NK-92 (cell line): ENCODE measurements around the gene ACKR2.

Source experiments
- DNase-seq: peaks from one replicate; lab custom pipeline; 2025; ENCODE audit not compliant: unreplicated experiment; lab: John Stamatoyannopoulos, UW

The ACKR2 gene

DNA sequence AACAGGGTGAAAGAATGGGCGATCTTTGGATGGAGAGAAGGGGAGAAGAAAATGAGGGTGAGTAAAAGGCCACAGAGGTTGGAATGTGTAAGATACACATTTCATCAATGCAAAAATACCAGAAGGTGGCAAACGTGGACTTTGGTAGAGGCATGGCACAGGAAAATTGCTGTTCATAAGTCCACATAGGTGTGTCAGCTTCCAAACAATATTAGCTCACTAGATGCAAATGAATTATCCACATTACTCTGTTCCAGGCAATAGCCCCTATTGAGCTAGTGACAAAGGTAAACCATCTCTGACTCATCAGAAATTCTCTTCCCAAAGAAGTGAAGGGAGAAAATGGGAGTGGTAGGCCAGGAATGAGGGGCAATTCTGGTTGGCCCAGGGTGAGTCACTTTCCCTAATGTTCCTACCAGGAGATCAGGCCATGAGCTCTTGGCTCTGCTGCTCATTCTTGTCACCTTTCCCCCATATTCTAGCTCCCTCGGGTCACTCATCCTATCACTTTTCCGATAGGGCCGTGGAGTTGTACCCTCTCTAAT is 19.9 kb downstream of the ACKR2 start:
- DNase-seq = no peak

DNA sequence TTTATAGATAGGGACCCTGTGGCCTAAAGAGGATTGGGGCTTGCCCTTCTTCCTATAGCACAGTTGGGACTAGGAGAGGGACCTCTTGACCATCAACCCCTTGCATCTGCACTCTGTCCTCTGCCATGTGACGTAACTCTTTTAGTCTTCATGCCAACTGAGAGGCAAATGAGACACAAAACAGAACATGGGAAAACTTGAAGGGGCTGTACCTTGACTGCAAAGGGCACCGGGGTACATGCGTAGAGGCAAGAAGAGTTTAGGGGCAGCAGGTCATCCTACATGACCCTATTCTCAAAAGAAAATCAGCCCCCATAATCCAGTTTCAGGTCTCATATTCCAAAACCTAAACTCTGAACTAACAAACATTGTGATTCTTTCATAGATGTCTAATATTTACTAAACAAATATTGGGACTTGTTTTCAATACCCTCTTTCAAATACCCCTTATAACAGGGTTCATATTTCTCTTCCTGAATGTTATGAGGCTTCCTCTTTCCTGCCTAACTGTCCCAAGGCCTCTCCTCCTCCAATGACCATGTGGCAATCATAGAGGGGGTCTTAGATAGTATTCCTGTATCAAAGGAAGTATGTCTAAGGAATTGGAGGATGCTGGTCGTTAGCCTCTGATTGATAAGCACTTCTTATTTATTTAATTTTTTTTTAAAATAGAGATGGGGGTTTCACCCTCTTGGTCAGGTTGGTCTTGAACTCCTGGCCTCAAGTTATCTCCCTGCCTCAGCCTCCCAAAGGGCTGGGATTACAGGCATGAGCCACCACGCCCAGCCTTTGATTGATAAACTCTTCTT is 20.6 kb downstream of the ACKR2 start:
- DNase-seq = no peak

DNA sequence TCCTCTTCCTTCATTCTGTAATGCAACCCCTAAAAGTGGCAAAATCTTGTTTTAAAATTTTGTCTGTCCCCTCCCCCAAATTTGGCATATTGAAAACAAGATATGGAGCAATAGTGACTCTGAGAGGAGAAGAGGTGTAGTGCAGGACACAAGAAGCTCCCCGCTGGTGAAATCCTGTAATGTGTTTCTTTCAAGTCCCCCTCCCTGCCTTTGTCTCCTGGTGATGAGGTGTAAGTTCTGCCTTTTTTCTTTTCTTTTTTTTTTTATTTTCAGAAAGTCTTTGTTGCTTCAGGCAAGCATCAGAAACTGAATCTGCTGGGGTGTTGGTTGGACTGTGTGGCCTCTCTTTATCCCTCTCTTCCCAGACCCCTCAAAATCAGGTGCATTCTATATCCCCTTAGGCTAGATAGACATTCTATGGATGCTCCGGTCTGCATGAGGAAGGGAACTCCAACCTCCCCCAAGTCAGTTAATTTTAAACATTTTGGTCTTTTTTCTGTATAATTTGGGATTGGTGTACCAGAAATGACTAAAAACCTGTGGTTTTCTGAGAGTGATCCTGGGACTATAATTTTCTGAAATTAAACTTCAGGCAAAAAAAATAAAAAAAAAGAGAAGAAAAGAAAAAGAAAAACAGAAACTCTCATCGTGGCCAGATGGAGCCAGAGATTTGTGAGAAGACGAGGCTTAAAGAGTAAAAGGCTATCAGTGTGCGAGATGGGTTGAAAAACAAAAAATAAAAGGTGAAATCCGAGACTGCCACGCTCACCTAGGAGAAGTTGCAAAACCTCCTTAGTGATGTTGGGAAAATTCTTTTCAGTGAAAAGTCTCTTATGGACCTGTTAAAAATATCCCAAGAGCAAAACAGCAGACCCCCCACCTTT is 21.4 kb downstream of the ACKR2 start:
- no peak for DNase-seq

DNA sequence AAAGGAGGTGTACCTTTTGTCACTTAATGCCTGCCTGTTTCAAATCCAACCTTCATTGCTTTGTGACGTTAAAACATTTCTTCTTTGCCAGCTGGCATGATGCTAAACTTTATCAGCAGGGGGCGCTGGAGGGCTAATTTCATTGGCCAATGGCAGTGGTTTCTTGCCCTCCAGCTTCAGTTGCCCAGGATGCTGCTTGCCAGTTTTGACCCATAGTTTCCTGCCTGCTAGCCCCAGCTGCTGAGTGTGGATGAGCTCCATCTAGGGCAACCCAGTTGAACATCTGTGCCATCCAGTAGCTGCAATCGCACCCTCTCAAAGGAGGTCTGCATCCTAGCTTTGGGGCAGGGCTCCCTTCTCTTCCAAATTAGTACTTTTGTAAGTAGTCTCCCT is 22.1 kb downstream of the ACKR2 start:
- DNase-seq = no peak

DNA sequence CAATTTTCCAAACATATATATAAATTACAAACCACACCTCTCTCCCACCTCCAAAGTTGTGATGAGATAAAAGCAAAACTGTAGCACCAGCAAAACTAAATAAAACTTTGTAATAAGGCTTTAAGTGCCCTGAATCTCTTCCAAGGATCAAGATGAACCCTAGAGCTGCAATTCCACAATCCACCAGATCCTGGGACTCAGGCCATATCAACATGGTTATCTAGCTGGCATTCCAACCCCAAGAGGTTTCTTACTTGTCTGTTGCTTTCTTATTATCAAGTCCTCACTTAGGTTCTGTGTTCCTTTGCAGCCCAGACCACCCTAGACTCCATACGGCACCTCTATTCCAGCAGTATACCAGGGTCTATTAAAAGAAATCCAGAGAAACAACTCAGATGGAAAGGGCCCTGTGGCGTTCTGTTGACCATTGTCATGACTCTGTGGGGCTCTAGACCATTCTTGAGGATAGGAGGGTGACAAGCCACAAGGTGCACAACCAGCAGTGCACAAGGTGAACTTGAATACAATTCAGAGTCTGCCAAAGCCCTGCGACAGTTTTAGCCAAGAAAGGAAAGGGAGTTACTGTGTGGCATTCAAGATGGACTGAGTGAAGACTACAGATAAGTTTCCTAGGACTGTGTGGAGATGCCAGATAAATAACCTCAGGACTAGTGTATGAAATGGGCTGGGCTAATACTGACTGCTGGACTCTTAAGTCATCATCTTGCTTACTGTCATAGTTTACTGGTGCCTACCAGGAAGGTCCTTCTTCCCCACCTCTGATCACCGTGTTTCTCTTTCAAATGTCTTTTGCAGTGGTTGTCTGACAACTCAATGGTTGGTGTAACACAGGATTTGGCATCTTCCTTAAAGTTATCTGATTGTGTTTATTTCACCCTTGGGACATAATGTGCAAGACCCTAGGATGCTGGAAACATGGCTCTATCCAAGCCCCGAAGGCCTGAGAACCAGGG is 27.2 kb downstream of the ACKR2 start:
- DNase-seq = no peak

DNA sequence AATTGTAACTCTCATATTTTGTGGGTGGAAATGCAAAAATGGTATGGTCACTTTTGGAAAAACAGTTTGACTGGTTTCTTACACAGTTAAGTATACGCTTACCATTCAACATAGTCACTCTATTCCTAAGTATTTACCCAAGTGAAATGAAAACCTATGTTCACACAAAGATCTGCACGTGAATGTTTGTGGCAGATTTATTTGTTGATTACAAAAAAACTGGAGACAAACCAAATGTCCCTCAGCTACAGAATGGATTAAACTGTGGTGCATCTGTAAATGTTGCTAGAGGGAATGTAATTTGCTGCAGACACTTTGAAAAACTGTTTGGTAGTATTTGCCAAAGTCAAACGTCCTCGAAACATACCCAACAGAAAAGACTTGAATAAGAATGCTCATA is 29.3 kb downstream of the ACKR2 start:
- no peak for DNase-seq

DNA sequence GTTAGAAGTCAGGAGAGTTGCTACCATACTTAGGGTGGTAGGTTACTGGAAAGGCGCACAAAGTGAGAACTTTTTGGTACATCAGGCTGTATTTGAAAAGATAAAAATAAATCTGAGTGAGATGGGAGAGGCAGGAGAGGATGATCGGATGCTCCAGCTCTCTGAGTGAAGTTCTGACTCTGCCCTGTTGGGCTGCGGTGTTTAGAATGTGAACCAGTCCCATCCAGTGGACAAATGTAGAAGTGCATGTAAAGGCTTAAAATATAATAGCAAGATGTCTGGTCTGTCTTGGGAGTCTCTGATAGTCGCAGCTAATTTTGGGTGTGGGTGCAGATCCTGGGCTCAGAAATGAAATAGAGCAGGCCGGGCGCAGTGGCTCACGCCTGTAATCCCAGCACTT is 30.4 kb downstream of the ACKR2 start:
- no peak for DNase-seq

DNA sequence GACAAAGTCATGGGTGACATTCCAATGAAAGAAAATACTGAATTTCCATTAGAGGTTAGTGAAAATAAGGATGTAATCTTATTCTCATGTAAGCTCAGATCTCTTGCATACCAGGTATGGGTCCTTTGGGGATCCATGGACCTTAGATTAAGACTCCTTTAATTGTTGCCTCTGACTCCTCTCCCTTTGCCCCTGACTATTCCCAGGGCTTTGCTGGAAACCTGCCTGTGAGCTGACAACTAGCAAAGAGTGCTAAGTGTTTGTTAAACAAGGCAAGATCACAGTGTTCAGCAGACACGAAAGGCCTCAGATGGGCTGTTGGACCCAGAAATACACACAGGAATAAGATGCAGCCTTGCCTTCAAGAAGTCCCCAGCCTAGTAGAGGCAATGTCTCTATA is 32.1 kb downstream of the ACKR2 start:
- no peak for DNase-seq

DNA sequence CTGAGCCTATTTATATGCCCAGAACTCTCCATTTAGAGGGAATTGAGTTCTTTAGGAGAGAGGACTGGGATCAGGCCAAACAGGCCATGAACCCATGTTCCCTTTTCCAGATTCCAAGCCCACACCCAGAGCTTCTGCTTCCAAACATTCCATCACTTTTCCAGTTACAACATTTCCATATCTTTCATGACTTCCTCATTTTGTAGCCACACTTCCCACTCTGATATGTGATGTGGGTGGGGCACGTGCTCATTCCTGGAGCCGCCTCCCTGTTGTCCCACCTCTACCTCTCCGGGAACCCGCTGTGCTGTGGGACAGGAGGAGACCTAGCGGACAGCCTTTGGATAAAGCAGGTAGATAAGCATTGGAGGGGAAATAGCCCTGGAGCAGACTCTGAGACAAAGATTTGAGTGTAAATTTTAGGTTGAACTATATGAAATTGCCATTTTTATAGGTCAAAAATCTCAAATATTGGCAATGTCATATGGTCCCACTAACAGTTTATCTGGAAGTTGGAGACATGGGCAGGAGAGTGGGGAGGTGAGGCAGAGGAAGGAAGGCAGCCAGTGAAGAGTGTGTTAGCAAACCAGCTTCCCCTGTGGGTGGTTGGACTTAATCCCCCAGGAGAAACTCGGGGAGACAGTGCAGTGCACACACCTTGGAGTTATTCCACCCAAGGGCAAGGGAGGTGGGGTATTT is 34.6 kb downstream of the ACKR2 start:
- no peak for DNase-seq

DNA sequence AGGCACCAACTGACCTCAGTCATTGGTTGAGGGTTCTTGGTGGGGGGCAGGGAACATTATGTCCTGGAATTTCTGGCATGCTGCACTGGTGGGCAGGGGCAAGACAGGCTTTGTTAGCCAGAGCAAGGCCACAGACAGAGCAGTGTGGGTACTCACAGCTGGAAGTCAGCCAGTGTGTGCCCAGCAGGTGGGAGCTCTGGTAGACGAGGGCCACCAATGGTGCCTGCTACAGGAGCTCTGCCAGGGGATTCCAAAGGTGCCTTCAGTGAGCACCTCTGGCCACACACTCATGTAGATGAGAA is 35.1 kb downstream of the ACKR2 start:
- no peak for DNase-seq

DNA sequence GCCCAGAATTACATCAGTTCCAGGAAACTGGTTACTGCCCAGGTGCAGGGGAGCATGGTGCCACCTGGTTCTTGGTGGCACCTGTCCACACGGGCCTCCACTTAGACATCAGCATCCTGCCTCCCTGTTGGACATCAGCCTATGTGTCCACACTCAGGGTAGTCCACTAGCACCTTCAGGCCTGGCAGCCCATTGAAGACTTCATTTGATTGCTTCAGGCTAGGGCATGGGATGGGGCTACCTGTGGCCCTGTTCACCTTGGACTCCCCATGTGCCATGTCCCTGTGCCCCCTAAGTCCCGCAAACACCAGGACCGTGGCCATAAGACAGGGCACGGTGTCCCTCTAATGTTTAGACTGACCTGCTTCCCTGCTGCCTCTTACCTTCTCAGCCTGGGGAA is 35.6 kb downstream of the ACKR2 start:
- no peak for DNase-seq

DNA sequence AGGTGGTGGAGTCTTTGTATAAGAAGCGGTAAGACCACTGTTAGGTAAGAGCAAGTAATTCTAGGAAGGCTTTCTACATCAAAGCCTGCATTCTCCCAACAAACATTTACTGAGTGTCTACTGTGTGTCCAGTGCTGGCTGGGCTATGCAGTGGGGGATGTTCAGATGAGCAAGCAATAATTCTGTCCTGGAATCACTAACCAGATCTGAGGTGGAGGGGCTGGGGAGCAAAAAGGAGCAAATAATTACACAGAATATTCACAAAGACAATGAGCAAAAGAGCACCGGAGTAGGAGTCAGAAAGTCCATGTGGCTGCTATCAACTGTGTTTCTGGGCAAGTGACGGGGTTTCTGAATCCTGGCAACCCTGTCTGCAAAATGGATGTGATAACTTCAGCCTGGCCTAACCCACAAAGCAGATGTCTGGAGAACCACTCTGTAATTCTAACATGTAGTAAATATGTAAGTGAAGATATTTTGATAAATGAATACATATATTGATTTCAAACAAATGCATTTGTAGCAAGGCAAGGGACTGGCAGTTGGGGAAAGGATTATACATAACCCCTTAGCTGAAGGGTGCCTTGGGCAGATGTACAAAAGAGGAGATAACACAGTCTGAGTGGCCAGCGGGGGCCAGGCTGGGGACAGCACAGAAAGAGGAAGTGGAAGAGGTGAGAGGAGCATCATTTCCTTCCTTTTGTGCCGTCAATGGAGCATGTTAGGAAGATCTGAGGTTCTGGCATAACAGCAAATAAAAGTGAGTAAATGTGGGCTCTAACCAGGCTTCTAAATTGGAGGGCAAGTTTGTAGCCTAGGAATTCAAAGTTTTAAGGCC is 37.7 kb downstream of the ACKR2 start:
- no peak for DNase-seq

DNA sequence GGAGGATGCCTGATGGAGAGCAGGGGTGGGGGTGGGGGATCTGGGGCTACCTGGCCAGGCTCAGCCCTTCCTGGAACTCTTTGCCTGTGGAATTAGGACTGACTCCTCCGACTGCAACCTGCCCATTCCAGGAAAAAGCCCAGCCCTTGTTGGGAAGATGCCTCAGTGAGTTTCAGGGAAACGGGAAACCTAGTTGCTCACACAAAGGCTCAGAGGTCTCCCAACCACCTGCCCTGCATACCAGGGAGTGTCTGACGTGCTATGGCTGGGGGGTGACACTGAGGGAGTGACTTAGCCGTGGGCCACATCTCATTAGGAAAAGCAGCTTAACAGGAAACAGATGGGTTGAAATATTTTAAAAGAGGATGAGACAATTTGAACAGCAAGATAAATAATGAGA is 38.5 kb downstream of the ACKR2 start:
- no peak for DNase-seq

DNA sequence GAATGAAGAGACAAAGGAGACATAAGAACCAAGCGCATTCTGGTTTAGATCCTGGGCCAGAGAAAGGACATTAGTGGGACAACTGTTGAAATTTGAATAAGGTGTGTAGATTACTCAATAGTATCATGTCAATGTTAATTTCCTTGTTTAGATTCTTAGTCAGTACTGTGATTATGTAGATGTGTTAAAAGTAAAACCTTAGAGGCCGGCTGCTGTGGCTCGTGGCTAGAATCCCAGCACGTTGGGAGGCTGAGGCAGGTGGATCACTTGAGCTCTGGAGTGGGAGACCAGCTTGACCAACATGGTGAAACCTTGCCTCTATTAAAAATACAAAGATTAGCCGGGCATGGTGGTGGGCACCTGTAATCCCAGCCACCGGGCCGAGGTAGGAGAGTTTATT is 39.8 kb downstream of the ACKR2 start:
- DNase-seq = no peak

DNA sequence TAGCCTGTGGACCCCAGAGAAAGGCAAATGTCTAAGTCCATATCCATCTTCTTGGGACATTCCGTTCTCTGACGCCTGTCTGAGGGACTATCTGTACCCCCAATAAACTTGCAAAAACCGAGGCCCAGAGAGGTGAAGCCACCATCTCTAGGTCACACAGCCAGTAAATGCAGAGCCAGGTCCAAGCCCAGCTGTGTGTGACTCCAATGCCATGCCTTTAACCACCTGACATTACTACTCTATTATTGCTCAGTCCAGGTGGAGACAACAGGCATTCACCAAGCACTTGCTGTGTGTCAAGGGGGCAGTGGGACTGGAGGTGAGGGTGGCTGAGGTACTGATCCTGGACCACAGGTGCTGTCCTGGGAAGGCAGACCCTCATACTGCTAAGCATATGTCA is 41.0 kb downstream of the ACKR2 start:
- DNase-seq = no peak

DNA sequence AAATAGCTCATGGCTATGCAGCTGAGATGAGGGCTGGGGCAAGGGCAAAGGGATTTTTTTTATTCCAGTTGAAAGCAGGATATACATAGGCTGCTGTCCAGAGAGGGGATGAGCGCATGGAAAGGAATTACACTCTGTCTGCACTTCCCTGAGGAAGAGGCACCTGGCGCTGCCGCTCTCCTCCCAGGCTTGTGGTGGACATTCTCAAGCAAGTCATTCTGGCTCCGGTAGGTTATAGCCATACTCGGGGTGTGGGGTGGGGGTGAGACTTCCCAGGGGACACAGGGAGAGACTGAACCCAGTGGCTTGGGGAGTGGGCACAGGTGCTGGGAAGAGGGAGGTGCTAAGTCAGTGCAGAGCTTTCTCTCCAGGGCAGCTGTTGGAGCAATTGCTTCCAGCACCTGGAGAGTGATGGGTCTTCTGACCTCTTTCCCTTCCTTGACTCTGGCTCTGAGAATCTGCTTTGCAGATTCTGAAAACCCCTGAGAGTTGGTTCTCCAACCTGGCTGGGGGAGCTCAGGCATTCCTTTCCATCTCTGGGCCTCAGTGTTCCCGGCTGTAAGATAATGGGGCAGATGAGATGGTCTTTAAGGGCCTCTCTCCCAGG is 42.1 kb downstream of the ACKR2 start:
- DNase-seq = no peak

DNA sequence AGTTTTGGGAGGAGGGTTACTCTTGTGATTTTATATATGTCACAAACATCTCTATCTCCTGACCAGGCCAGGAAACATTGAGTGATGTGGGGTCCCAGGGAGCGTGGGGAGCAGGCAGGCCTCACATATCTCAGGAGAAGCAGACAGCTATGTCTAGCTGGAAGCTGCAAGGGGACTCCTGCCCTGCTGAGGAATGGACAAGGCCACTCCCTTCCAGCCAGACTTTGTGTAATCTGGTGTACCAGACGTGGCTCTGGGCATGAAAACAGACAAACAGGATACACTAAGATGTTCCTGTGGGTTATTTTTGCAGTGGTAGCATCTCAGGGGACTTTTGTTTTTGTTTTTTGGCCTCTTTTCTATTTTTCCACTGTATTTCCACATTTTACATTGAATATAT is 43.2 kb downstream of the ACKR2 start:
- DNase-seq = no peak

DNA sequence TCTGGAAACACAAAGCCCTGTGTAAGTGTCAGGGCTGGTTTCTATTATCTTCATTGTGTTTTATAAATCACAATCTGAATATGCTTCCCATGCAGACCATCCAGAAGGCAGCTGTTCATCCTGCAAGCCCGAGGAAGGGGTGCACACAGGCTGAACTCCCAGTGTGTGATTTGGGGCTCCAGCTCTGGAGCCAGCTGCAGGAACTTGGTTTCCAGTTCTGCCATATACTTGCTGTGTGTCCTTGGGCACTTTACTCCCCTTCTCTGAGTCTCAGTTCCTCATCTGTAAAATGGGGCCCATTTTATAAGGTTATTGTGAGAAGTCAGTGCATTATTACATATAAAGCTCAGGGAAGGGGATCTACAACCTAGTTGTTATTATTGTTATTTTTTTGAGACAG is 43.8 kb downstream of the ACKR2 start:
- DNase-seq = no peak

DNA sequence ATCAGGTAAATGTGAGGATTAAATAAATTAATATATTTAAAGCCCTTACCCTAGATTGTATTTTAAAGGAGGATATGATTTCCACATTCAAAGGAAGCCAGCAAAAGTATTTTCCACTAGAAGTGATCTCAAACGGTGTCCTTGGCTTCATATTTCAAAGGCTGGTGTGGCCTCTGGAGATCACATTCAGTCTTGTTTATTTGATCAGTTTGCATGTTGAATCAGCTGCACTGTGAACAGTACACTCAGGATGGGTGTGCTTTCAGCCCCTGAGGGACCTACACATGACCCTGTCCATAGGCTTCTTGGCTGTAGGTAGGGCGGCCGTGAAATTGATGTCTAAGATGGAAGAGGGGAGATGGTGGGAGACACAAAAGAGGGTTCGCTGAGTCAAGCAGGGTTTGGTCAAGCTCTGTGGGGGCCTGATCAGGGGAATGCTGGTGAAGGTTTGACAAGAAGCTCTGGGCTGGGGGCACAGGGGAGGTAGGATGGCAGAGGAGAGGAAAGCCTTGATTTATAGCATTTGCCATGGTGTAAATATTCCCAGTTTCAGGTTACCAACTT is 44.6 kb downstream of the ACKR2 start:
- no peak for DNase-seq
